Measurements from ENCODE around the gene GRSF1.
"Not testable (repeated sequence)": the region's sequence is repeated elsewhere in the genome, so short reads cannot be mapped to it uniquely, and the experiment has no call there.

The GRSF1 gene

GRCh38 chr4:70783096-70783495 is 56.6 kb downstream of the GRSF1 start:
- TF ChIP-seq, protein P1, sequence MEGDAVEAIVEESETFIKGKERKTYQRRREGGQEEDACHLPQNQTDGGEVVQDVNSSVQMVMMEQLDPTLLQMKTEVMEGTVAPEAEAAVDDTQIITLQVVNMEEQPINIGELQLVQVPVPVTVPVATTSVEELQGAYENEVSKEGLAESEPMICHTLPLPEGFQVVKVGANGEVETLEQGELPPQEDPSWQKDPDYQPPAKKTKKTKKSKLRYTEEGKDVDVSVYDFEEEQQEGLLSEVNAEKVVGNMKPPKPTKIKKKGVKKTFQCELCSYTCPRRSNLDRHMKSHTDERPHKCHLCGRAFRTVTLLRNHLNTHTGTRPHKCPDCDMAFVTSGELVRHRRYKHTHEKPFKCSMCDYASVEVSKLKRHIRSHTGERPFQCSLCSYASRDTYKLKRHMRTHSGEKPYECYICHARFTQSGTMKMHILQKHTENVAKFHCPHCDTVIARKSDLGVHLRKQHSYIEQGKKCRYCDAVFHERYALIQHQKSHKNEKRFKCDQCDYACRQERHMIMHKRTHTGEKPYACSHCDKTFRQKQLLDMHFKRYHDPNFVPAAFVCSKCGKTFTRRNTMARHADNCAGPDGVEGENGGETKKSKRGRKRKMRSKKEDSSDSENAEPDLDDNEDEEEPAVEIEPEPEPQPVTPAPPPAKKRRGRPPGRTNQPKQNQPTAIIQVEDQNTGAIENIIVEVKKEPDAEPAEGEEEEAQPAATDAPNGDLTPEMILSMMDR (IDR thresholded peaks at IDR 0.05; ENCODE audit: borderline replicate concordance, insufficient read depth, low read depth, low read length), result no peak
- no peak overlapping the region for H3K4me3 ChIP-seq (ENCODE audit: low read depth, low read length)

GRCh38 chr4:70778888-70779422 is 60.7 kb downstream of the GRSF1 start:
- no peak overlapping the region for H3K4me3 ChIP-seq (ENCODE audit: low read depth, low read length)
- TF ChIP-seq, protein P1 (IDR thresholded peaks at IDR 0.05; ENCODE audit: borderline replicate concordance, insufficient read depth, low read depth, low read length), result no peak

DNA sequence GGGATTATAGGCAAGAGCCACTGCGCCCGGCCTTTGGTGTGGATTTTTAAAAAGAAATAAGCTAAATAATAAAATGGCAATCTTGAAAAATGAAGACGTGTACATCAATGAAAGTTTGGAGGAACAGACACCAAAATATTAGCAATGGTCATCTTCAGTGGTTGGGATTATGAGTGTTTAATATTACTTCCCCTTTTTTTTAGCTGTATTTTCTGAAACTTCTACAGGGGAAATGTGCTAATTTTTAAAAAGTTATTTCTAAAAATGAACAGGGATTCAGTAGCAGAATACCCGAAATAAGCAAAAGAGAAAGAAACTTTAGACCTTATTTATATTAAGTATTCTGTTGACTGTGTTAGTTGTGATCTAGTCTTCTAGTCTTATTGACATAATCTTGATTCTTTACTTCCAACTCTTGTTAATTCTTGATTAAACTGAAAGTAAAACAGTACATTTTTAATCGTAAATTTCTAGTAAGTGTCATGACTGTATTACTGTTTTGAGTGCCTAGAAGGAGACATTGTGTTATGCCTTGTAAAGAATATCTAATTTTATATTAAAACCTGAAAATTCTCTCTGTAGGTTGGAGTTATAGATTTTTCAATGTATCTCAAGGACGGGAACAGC is 66.6 kb downstream of the GRSF1 start:
- no peak overlapping the region for H3K4me3 ChIP-seq (ENCODE audit: low read depth, low read length)
- TF ChIP-seq, protein P1 (IDR thresholded peaks at IDR 0.05; ENCODE audit: borderline replicate concordance, insufficient read depth, low read depth, low read length), result no peak

- H3K4me3 ChIP-seq (ENCODE audit: low read depth, low read length), result not testable (repeated sequence)
These were observed 70.3 kb downstream of the GRSF1 start for GRCh38 chr4:70769396-70769795.

- TF ChIP-seq, protein P1 (IDR thresholded peaks at IDR 0.05; ENCODE audit: borderline replicate concordance, insufficient read depth, low read depth, low read length), result no peak
- H3K4me3 ChIP-seq (ENCODE audit: low read depth, low read length), result no peak overlapping the region
These were observed 71.3 kb downstream of the GRSF1 start for GRCh38 chr4:70768301-70768948.
